Endothelial cell of hepatic sinusoid (primary cell): ENCODE data around the gene AMPD1.

Source experiments
- in situ Hi-C: cut with HindIII; loops from 2 replicates; pipeline ENCODE4 v1.10.0; 2017; ENCODE audit warnings: low sequenced_read_pairs

Gene AMPD1

GRCh38 chr1:114700036-114700600 is 4.8 kb upstream of the AMPD1 start:
- in situ Hi-C loops = no loop called here

DNA sequence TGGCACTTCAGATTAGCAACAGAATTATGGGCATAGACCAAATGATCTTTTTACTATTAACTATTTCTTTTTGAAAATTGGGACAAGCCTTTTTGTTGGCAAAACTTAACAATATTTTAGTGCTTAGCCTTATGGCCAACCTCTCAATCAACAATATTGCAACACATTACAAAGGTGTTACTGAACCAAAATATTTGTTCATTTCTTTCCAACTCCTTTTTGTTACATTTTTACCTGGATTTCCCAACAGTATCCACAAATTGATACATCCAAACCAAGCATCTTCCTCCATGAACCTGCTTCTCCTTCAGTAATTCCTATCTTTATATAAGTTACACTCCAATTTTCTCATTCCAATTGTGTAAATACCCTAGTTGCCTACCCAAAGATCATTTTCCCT is 1.5 kb upstream of the AMPD1 start:
- in situ Hi-C loops = no loop called here

GRCh38 chr1:114694540-114695310 is 621 bp downstream of the AMPD1 start:
- in situ Hi-C loops = no loop called here

GRCh38 chr1:114692947-114693346 is 2.4 kb downstream of the AMPD1 start:
- in situ Hi-C loops = no loop called here

- in situ Hi-C loops = no loop called here
These were observed 4.3 kb downstream of the AMPD1 start for GRCh38 chr1:114691061-114691460.

DNA sequence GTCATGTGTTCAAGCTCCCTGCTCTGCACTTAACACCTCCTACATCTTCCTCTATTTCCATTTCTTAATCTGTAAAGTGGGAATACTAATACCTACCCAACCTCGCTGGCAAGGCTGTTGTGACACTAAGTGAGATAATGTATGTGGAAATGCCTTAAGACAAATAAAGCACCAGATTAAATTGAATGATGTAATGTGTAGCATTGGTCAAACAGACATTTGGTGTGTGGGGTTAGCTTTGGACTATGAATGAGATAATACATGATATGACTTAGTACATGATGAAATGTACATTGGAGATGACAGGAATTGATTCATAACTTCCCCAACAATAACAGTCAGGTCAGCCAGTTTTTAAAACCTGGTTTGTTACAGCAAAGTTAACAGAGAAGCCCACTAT is 5.2 kb downstream of the AMPD1 start:
- in situ Hi-C loops = no loop called here

GRCh38 chr1:114688526-114688925 is 6.8 kb downstream of the AMPD1 start:
- in situ Hi-C loops = no loop called here

DNA sequence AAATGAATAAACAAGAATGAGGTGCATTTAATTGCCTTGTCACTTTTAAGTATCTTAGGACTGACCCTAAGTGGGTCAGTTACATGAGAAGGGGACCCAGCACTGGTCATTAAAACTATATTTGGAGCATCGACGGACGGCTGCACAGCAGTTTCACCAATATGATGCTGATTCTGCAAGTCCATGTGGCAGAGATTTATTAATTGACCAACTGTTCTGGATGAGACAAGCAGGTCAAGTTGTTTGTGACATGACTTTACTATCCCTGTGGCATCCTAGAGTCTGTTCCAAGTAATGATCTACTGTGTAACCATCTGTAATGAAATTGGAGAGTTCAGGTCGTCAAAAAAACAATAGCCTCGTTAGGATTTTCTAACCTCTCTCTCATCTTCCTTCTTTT is 9.5 kb downstream of the AMPD1 start:
- in situ Hi-C loops = no loop called here

DNA sequence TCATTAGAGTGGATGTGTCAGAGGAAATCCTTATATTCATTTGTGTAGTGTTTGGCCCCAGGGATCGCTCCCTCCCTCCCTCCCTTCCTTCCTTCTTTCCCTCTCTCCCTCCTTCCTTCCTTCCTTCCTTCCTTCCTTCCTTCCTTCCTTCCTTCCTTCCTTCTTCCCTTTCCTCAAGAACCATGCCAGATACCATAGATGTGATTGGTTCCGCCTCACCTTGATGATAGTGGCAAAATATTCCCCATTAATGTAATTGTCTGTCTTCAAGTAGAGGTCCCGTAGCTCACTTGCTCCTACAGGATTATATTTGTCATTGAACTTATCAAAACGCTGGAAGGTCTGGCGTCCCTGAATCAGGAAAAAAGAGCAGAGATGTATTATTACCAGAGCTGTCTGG is 17.7 kb downstream of the AMPD1 start:
- in situ Hi-C loops = no loop called here

DNA sequence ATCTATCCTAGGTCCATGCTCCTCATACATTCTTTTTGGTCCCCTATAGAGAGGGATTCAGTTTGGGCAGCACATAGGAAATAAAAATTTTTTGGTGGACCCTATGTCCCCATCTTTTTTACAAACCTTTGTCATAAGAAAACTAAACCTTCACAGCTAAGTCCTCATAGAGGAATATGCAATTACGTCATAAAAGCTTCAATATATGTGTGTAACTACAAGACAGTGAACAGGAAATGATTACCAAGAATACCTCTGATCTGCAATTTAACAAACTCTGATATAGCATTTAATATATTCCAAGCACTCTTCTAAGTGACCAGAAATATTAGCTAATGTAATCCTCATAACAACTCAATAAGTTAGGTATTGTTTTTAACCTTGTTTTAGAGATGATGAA is 19.2 kb downstream of the AMPD1 start:
- in situ Hi-C loops = no loop called here

- in situ Hi-C loops = no loop called here
These were observed 23.4 kb downstream of the AMPD1 start for GRCh38 chr1:114671939-114672275.

DNA sequence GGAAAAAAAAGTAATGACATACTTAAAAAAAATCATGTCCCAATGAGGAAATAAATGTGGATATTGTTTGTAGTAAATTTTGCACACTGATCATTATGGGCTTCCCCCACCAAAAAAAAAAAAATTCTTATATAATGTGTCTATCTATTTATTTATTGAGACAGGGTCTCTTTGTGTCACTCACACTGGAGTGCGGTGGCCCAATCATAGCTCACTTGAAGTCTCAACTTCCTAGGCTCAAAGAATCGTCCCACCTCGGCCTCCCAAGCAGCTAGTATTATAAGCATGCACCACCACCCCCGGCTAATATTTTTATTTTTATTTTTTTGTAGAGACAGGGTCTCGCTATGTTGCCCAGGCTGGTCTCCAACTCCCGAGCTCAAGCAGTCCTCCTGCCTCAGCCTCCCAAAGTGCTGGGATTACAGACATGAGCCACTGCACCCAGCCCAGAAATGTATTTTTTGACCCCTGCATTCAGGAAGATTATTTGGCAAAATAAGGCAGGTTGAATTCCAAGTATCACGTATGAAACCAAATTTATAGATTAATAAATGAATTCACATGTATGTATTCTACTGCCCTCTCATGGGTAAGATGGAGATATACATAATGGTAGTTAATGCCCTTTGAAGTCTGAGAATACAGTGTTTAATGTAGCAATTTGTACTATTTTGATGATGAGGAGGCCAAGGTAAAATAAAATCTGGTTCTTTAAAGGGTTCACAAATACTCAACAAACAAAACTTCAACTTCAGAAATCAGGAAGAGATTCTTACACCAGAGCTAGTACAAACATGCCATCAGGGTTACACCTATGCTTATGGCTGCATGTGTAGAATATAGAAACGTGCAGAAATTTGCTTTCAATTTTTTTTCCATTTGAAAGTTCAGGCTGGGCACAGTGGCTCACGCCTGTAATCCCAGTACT is 24.1 kb downstream of the AMPD1 start:
- in situ Hi-C loops = no loop called here

- in situ Hi-C loops = no loop called here
These were observed 25.0 kb downstream of the AMPD1 start for GRCh38 chr1:114670083-114671010.

DNA sequence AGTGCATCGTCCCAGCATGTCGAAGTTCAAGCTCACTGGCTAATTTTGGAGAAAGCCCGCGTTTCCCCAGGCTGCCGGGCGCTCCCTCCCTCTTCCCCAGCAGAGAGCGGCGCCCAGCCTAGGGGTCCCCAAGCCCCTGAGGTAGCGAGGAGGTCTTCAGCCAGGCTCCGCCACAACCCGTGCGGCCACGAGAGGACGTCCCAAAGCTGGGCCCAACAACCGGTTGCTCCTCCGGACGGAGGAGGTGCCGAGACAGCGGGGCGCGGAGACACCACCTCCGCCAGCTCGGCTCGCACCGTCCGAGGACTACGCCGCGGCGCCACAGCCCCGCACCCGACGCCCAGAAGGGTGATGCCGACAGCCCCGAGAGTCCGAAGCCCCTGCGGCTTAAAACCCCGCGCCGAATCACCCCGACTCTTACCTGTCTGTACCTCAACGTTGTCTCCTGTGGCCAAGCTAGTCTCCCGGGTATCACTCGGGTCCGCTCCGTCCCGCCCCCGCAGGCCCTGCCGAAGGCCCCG is 25.7 kb downstream of the AMPD1 start, which contains the start of gene DENND2C:
Gene DENND2C (minus strand): TSS at position 488 of the 521 bp plus-strand sequence. CDS start 44,065 bp downstream, outside the sequence.
- in situ Hi-C loops = no loop called here

DNA sequence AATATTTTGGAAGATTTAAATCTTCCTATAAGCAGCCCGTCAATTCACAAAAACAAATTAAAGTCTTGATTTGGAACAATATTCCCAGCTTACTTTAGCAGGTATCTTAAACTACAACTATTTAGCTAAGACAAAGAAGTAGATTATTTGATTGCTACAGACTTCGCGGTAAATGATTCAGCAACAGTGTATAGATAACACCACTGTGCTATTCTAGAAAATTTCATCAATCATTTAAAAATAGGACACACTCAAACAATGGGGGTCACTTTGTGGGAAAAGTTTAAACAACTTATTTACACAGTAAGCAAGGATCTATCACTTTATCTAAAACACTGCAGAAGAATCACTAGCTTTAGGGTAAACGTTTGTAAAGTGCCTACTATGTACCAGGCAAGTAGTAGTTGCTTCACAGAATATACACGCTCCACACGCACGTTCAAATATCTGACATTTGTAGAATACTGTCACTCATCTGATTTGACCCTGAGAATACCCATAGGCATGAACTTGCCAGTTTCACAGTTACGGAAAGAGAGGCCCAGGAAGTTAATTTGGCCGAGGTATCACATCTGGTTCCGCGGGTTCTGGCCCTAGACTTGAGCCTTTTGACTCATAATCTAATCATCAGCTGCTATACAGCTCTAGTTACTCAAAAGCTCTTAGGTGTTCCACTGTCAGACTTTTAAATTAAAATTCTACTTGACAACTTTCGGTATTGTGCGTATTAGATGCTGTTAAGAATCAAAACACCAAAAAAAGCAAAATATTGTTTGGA is 26.4 kb downstream of the AMPD1 start:
- in situ Hi-C loops = no loop called here

GRCh38 chr1:114668373-114668772 is 27.0 kb downstream of the AMPD1 start:
- in situ Hi-C loops = no loop called here

- in situ Hi-C loops = no loop called here
These were observed 28.4 kb downstream of the AMPD1 start for GRCh38 chr1:114666954-114667353.

DNA sequence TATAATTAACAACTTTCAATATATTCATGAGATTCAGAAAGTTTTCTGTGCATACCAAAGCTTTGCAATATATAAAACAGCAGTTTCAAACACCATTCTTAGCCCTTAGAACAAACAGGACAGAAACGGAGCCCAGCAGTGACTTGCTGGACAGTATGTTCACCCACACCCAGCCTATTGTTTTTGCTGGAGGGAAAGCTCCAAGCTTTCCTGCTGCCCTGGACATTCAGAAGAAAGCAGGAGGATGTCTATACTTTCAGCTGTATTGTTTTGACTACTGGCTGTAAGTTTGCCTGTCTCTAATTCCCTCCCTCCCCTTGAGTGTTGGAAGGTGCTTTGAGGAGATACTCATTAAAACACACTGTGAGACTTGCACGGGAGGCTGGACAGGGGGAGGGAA is 35.1 kb downstream of the AMPD1 start:
- in situ Hi-C loops = loop anchor here (5.0 kb wide), 1 partner anchor 53 kb away; no protein-coding TSS in a partner anchor

- in situ Hi-C loops = no loop called here
These were observed 43.5 kb downstream of the AMPD1 start for GRCh38 chr1:114651893-114652292.

- in situ Hi-C loops = no loop called here
These were observed 46.8 kb downstream of the AMPD1 start for GRCh38 chr1:114648503-114648902.
